Activated CD8-positive, alpha-beta memory T cell treated with anti-CD3 and anti-CD28 coated beads for 36 hours (primary cell): ENCODE results near the gene RAB34. TPM values are rescaled to one million over a fixed set of nuclear protein-coding genes. Genes with fewer than 3 reads are reported as not detected.

Experiments
- CTCF ChIA-PET: fragments of 350-600 bp; sonication (Branson Sonifier 250); formaldehyde crosslinking; loops from one replicate; lab custom pipeline; 2021; ENCODE audit warnings: antibody characterized with exemption; lab: Charles Lee
- POLR2A ChIA-PET: fragments of 350-600 bp; sonication (Branson Sonifier 250); formaldehyde crosslinking; loops from one replicate; lab custom pipeline; 2021; ENCODE audit warnings: antibody characterized with exemption; lab: Charles Lee
- total RNA-seq, 2 experiments: library from RNA; stranded (reverse); gene quantifications; one replicate each; pipeline ENCODE4 v1.2.3, GENCODE V29; 2021

The RAB34 gene
- total RNA-seq, 2 experiments from 2014 or later = 8.5 to 11.7 TPM

- CTCF ChIA-PET = no interaction called here
- POLR2A ChIA-PET = no interaction called here
Observed at GRCh38 chr17:28705728-28706334, 11.8 kb downstream of the RAB34 start.

GRCh38 chr17:28705074-28705659 lies 12.5 kb downstream of the RAB34 start:
- ChIA-PET CTCF (no interaction called here), POLR2A (no interaction called here)

DNA sequence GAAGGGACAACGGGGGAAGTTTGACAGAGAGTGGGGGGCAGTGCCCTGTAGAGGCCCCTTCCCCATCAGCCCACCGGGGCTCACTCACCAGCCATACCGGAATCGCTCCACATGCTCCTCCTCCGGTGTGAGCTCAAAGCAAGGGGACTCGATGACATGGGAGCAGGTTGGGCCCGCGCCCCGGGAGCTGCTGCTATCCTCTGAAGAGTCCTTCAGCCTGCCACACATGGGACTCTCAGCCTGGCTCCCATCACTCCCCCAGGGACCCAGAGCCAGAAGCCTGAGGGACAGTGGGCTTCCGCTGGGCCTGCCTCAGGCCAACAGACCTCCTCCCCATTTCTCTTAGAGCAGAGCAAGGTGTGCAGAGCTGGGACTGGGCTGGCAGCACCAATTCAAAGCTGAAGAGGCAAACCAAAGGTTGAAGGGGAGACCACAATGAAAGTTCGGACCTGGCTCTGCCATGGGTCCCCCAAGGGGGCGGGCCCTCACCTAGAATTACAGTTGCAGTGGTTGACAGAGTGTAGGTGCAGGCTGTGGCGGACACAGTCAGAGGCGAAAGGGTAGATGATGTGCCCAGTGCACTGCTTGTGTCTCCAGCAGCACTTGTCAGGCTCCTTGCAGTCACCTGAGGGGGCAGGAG lies 13.3 kb downstream of the RAB34 start:
- POLR2A ChIA-PET = interaction anchor here (0.7 kb wide), 1 partner anchor 24 kb away, joined by 3 read pairs; no protein-coding TSS in a partner anchor
- CTCF ChIA-PET = no interaction called here

GRCh38 chr17:28703552-28704218 lies 14.0 kb downstream of the RAB34 start:
- CTCF ChIA-PET = no interaction called here
- POLR2A ChIA-PET = no interaction called here

DNA sequence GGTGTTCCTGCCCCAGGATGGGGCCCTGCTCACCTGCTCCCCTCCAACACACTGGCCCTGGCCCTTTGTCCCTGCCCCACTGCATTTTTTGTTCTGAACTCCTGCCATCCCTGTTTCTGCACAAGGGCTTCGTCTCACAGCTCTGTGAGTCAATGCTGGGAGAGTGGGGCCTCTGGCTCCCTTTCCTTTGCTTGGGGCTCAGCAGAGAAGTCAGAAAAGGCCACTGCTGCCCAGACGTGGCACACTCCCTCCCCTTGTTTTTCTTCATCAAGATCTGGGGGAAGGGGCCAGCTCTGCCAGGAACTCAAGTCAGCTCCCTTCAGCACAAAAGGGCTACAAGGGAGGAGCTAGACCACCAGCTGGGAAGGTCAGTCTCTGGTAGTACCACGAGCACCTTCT lies 14.9 kb downstream of the RAB34 start:
- CTCF ChIA-PET = no interaction called here
- POLR2A ChIA-PET = no interaction called here

DNA sequence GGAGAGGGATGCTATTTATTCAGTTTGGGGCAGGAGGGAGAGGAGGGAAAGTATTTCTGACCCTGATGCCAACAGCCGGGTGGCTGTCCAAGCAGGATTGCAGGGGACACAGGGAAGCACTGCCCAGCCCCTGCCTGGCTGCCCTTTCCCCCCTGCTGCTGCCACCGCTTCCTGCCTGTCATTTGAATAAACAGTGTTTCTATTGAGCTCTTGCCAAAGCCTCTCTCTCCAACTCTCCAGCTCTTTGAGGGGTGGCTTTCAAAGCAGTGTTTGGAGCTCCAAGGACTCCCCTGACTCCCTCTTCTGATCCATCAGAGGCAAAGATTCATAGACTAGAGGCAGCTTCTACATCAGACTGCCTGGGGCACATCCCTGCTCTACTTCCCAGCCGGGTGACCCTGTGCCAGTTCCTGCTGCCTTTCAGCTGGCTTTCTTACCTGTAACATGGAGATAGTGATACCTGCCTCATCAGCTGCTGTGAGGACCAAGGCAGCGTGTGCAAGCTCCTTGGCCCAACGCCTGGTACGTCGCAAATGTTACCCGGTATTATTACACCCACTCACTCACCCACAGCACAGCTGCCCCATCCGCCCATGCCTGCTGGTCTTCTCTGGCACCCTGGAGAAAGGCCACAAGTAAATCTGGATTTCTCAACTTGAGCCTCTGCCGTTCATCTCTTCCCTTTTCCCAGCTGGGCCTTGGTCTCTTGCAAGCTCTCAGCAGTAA lies 15.5 kb downstream of the RAB34 start:
- CTCF ChIA-PET = no interaction called here
- POLR2A ChIA-PET = no interaction called here

DNA sequence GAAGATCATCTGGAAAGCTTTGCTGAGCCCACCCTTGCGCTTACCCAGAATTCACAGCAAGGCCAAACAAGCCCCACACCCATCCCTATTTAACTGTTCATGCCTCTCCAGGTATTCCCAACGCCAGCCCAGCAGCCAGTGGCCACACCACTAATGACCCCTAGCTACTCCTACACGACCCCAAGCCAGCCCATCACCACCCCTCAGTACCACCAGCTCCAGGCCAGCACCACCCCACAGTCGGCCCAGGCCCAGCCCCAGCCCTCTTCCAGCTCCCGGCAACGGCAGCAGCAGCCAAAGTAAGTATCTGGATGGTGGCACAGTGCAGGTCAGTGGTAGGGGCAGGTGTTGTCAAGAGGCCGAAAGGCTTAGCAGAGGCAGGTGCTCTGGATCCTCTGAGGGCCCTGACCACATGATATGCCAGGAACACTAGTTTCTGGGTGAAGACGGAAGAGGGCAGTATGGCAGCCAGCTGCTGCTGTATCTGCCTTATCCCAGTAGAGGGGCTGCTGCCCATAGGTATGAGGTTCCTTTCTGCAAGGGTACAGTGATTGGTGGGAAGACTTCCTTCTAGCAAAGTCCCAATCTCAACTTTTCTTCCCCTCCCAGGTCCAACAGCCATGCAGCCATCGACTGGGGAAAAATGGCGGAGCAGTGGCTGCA lies 16.7 kb downstream of the RAB34 start:
- ChIA-PET CTCF (no interaction called here), POLR2A (no interaction called here)

GRCh38 chr17:28700278-28700677 lies 17.4 kb downstream of the RAB34 start:
- ChIA-PET POLR2A (no interaction called here), CTCF (interaction anchor here (0.5 kb wide), 1 partner anchor 645 kb away, joined by 3 read pairs; no protein-coding TSS in a partner anchor)

DNA sequence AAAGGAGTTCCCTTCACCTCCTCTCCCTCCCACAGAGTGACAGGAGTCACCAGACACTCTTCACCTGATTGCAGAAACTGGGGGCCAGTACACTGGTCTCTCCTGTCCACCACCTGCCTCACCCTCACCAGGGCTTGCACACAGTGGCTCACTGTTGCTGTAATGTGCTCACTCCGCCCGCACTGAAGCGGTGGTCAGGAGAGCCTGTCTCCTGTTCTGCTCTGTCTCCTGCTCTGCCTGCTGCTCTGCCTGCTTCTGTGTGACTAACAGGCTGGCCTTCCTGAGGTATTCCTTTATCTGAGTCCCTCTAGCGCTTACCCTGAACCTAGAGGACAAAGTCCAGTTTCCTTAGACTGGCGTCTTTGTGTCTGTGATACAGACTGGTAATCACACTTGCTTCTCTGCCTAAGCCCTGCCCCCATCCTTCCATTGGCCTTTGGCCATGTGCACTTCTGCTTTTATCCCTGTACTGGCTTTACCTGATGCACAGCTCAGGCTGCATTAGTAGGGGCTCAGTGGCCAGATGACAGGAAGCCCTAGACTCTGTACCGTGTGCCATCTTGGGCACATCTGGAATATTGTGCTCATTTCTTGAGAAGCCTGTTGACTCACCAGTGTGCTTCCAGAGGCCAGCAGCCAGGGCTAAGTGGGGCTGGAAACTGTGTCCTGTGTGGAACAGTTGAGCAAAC lies 19.3 kb downstream of the RAB34 start:
- ChIA-PET CTCF (no interaction called here), POLR2A (interaction anchor here (0.9 kb wide), 1 partner anchor 55 kb away, joined by 4 read pairs; no protein-coding TSS in a partner anchor)

GRCh38 chr17:28693869-28694268 lies 23.8 kb downstream of the RAB34 start:
- ChIA-PET POLR2A (no interaction called here), CTCF (no interaction called here)

DNA sequence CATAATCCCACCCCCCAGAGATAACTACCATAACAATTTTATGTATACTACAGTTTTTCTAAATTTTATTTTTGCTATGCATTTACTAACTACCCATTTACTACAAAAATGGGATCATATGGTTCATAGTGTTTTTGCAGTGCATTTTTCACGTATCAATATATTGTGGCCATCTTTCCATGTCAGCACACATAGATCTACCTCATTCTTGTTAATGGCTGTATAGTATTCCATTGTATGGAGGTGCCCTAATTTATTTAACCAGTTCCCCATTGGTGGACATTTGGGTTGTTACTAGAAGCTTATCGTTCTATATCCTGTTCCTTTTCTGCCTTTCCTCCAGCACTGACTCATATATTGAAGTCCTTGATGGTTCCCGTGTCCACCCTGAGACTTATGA lies 28.7 kb downstream of the RAB34 start:
- ChIA-PET CTCF (no interaction called here), POLR2A (no interaction called here)

GRCh38 chr17:28688481-28688880 lies 29.2 kb downstream of the RAB34 start:
- ChIA-PET CTCF (interaction anchor here (1.1 kb wide), 1 partner anchor 25 kb away, joined by 3 read pairs; no protein-coding TSS in a partner anchor), POLR2A (no interaction called here)

DNA sequence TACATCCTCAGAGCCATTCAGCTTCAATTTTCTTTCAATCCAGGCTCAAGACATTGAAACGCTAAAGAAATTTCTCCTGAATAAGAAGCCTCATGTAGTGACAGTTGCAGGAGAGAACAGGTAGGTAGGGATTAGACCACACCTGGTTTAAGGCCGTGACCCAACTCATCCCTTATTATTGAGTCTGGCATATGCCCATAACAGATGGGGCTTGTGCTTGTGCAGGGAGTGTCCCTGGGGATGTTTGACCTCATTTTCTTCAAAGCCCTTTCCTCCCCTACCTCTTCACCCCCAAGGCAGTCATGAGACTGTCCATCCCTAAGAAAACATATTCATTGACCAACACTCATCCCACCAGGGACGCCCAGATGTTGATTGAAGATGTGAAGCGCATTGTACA lies 31.4 kb downstream of the RAB34 start:
- POLR2A ChIA-PET = no interaction called here
- CTCF ChIA-PET = no interaction called here

GRCh38 chr17:28685366-28685765 lies 32.3 kb downstream of the RAB34 start:
- POLR2A ChIA-PET = no interaction called here
- CTCF ChIA-PET = no interaction called here

DNA sequence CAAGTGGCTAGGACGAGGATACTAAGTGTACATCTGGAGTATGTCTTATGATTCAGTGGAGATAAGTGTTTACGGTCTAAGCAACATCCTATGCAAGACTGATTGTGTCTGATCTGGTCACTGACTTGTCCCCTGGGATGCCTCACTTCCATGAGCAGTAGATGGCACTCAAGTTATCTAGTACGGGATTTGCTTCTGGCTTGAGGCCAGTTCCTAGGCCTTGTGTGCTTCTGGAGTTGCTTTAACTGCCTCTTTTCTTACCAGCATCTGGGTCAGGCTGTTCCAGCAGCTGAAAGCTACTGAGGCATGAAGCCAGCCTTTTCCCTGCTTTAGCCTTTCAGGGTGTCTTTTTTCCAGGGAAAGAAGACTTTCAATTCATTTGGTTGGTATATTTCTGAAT lies 32.7 kb downstream of the RAB34 start:
- ChIA-PET POLR2A (no interaction called here), CTCF (no interaction called here)

DNA sequence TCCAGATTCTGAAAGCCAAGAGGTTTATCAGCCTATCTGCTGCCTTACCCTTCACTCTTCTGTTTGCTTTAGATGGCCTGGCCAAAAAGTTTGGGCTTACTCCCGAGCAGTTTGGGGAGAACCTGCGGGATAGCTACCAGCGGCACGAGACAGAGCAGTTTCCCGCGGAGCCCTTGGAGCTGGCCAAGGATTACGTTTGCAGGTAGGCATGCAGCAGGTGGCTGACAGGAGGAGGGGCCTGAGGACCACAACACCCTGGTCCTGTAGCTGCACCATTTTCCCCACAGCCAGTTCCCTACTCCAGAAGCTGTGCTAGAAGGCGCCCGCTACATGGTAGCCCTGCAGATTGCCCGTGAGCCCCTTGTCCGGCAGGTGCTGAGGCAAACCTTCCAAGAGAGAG lies 35.0 kb downstream of the RAB34 start:
- ChIA-PET POLR2A (no interaction called here), CTCF (no interaction called here)

GRCh38 chr17:28675980-28676379 lies 41.7 kb downstream of the RAB34 start:
- ChIA-PET CTCF (interaction anchor here (1.3 to 1.4 kb wide), 2 partner anchors 30 to 63 kb away, joined by 3 to 4 read pairs; no protein-coding TSS in a partner anchor), POLR2A (interaction anchor here (1.2 kb wide), 1 partner anchor 31 kb away, joined by 5 read pairs; the partner anchor contains the start of gene BLTP2)

- CTCF ChIA-PET = interaction anchor here (0.9 to 1.4 kb wide), 3 partner anchors 30 to 63 kb away, joined by 3 to 4 read pairs (median 3); no protein-coding TSS in a partner anchor
- POLR2A ChIA-PET = interaction anchor here (1.2 kb wide), 1 partner anchor 31 kb away, joined by 5 read pairs; the partner anchor contains the start of gene BLTP2
Observed at GRCh38 chr17:28675490-28675889, 42.2 kb downstream of the RAB34 start.
